Stimulated activated CD4-positive, alpha-beta T cell treated with anti-CD3 and anti-CD28 coated beads, TNF-alpha, amount 100 ng/mL, for 4 hours (primary cell): ENCODE data around the gene TMEM101.
A peak's percentile ranks its signal among the peaks of the same experiment; 100 is the strongest.
"Not testable (repeated sequence)": the region's sequence is repeated elsewhere in the genome, so short reads cannot be mapped to it uniquely, and the experiment has no call there.

ENCODE experiments used
- DNase-seq, 3 experiments: peaks; one replicate each; pipeline ENCODE4 v3.0.0-alpha.2; 2020; ENCODE audit warnings: low read depth in 3 of 3

TMEM101 gene

GRCh38 chr17:44014437-44015172, at the start of gene TMEM101:
Gene TMEM101 (minus strand): TSS chr17:44014963. CDS start chr17:44014952, 11 bp downstream.
- peak; percentile 68 to 83 (median 72) for DNase-seq

GRCh38 chr17:44063704-44064639, 49.2 kb upstream of the TMEM101 start:
- DNase-seq, result no peak

GRCh38 chr17:44062871-44063270, 48.1 kb upstream of the TMEM101 start:
- no peak for DNase-seq

GRCh38 chr17:44061446-44061845, 46.7 kb upstream of the TMEM101 start:
- DNase-seq, result no peak

GRCh38 chr17:44059101-44059892, 44.5 kb upstream of the TMEM101 start:
- DNase-seq, result no peak

- no peak for DNase-seq
These were observed 38.5 kb upstream of the TMEM101 start for GRCh38 chr17:44053125-44053872.

GRCh38 chr17:44049294-44050060, 34.7 kb upstream of the TMEM101 start:
- no peak for DNase-seq

GRCh38 chr17:44046893-44047292, 32.1 kb upstream of the TMEM101 start:
- not testable (repeated sequence) for DNase-seq

- no peak for DNase-seq
These were observed 30.7 kb upstream of the TMEM101 start for GRCh38 chr17:44045486-44045885.

- DNase-seq, result no peak
These were observed 29.3 kb upstream of the TMEM101 start for GRCh38 chr17:44044071-44044470.

GRCh38 chr17:44043272-44043696, 28.5 kb upstream of the TMEM101 start:
- DNase-seq, result no peak

- no peak for DNase-seq
These were observed 25.3 kb upstream of the TMEM101 start for GRCh38 chr17:44039829-44040635.

- DNase-seq, result no peak
These were observed 23.8 kb upstream of the TMEM101 start for GRCh38 chr17:44038604-44039011.

- DNase-seq, result no peak
These were observed 22.7 kb upstream of the TMEM101 start for GRCh38 chr17:44037471-44037870.

- DNase-seq, result not testable (repeated sequence)
These were observed 19.9 kb upstream of the TMEM101 start for GRCh38 chr17:44034688-44035087.

GRCh38 chr17:44033861-44034408, 19.2 kb upstream of the TMEM101 start:
- DNase-seq, result no peak

- no peak for DNase-seq
These were observed 15.7 kb upstream of the TMEM101 start for GRCh38 chr17:44030482-44030881.

GRCh38 chr17:44029736-44030135, 15.0 kb upstream of the TMEM101 start:
- no peak for DNase-seq

- no peak for DNase-seq
These were observed 10.1 kb upstream of the TMEM101 start for GRCh38 chr17:44024853-44025252.
